A549 (cell line): ENCODE measurements around the gene ZNF337. TPM values are rescaled to one million over a fixed set of nuclear protein-coding genes. Genes with fewer than 3 reads are reported as not detected.
"Not testable (repeated sequence)": the region's sequence is repeated elsewhere in the genome, so short reads cannot be mapped to it uniquely, and the experiment has no call there.

Experiments used
- ATAC-seq, 2 experiments: fragments of 200-7000 bp in 1 of 2; fragments of >200 bp in 1 of 2; cut with Nextera tagmentation in 1 of 2; cut with Tn5 transposase in 1 of 2; 3 replicates each; pipeline versions ENCODE4 v1.8.0 to v1.9.1; 2018 to 2020; ENCODE audit warnings: mild to moderate bottlenecking in 1 of 2, moderate library complexity in 1 of 2
- CTCF ChIA-PET: fragments of 300-600 bp; sonication (Branson Sonifier 250); formaldehyde crosslinking; extraction: SDS; loops from one replicate; lab custom pipeline; 2021; ENCODE audit warnings: antibody characterized with exemption, inconsistent platforms; lab: Yijun Ruan, JAX
- POLR2A ChIA-PET: fragments of 350-600 bp; formaldehyde crosslinking; extraction: SDS; loops from one replicate; lab custom pipeline; 2021; ENCODE audit warnings: antibody characterized with exemption, inconsistent platforms; lab: Yijun Ruan, JAX
- DNase-seq, 2 experiments: peaks; one replicate each; pipeline versions ENCODE4 v3.0.0 to v3.0.0-alpha.2; 2011 to 2016; ENCODE audit warnings: low read depth in 1 of 2, low spot score in 1 of 2
- FAIRE-seq: peaks from 2 replicates; lab custom pipeline; 2011; peaks lifted over from hg19 to GRCh38; lab: Jason Lieb, UNC
- H3K27ac ChIP-seq, 2 experiments: fragments of >200 bp; sonication (Bioruptor Twin); formaldehyde crosslinking; 3 replicates each; pipeline ENCODE4 v1.5.1; 2016 to 2017
- H3K4me1 ChIP-seq: fragments of >200 bp; sonication (Bioruptor Twin); formaldehyde crosslinking; 3 replicates; pipeline ENCODE4 v1.6.1; 2016
- H3K4me2 ChIP-seq: fragments of >200 bp; sonication (Bioruptor Twin); formaldehyde crosslinking; 3 replicates; pipeline ENCODE4 v1.6.1; 2016
- H3K4me3 ChIP-seq: fragments of >200 bp; sonication (Bioruptor Twin); formaldehyde crosslinking; 3 replicates; pipeline ENCODE4 v1.5.1; 2016
- H3K9me3 ChIP-seq: fragments of >200 bp; sonication (Bioruptor Twin); formaldehyde crosslinking; 3 replicates; pipeline ENCODE4 v1.6.1; 2016
- CBX8 ChIP-seq: fragments of 200-600 bp; sonication (generic); IDR thresholded peaks from 2 replicates; pipeline ENCODE4 v1.6.1; 2016
- CEBPB ChIP-seq, 2 experiments: fragments of >200 bp in 1 of 2; sonication (Bioruptor Twin) in 1 of 2; formaldehyde crosslinking in 1 of 2; IDR thresholded peaks; 2 replicates each; pipeline ENCODE4 v1.6.1; 2012 to 2016
- ELK1 ChIP-seq: fragments of 150-350 bp; IDR thresholded peaks from 2 replicates; pipeline ENCODE4 v1.6.1; 2014; ENCODE audit warnings: low read depth, mild to moderate bottlenecking, low read length
- EP300 ChIP-seq, 2 experiments: fragments of >200 bp; sonication (Bioruptor Twin); formaldehyde crosslinking; IDR thresholded peaks; 2 replicates in 1 of 2; 3 replicates in 1 of 2; pipeline ENCODE4 v1.6.1; 2016 to 2017
- FOXS1 ChIP-seq: fragments of 250-450 bp; sonication (Bioruptor Pico); IDR thresholded peaks from 2 replicates; pipeline ENCODE4 v1.5.0; 2020; ENCODE audit warnings: mild to moderate bottlenecking, moderate library complexity
- HOXB13 ChIP-seq: fragments of 250-450 bp; sonication (Bioruptor Pico); IDR thresholded peaks from 2 replicates; pipeline ENCODE4 v1.5.0; 2020; ENCODE audit warnings: low read depth, mild to moderate bottlenecking, moderate library complexity
- JUN ChIP-seq, 2 experiments: fragments of >200 bp; sonication (Bioruptor Twin); formaldehyde crosslinking; IDR thresholded peaks; 2 replicates in 1 of 2; 3 replicates in 1 of 2; pipeline ENCODE4 v1.6.1; 2016 to 2017
- NFE2L2 ChIP-seq: fragments of 150-350 bp; conservative IDR thresholded peaks from 2 replicates; pipeline ENCODE4 v1.6.1; 2014; ENCODE audit warnings: low read length
- NPAS2 ChIP-seq: fragments of 250-450 bp; sonication (Bioruptor Pico); IDR thresholded peaks from 2 replicates; pipeline ENCODE4 v1.8.0; 2022; ENCODE audit warnings: mild to moderate bottlenecking, moderate library complexity, borderline replicate concordance
- POLR2A ChIP-seq: IDR thresholded peaks from 2 replicates; pipeline ENCODE4 v1.6.1; 2012; ENCODE audit warnings: mild to moderate bottlenecking, low read length
- TP53 ChIP-seq: fragments of 250-450 bp; sonication (Bioruptor Pico); IDR thresholded peaks from 2 replicates; pipeline ENCODE4 v1.5.0; 2021; ENCODE audit warnings: mild to moderate bottlenecking, moderate library complexity
- ZSCAN20 ChIP-seq: fragments of 250-450 bp; sonication (Bioruptor Pico); IDR thresholded peaks from 2 replicates; pipeline ENCODE4 v1.8.0; 2022; ENCODE audit warnings: mild to moderate bottlenecking, moderate library complexity
- WGBS: methylation state at CpG from one replicate; pipeline ENCODE4 v1.1.6; 2017; ENCODE audit errors: missing lambda C conversion rate; 5-methylcytosine and 5-hydroxymethylcytosine counted together
- polyA plus RNA-seq, 4 experiments: library from polyadenylated mRNA; depleted of rRNA in 3 of 4; stranded (reverse); fragments of >200 nt; fragmentation: RNase III in 1 of 4; extraction: RNeasy Plus Mini Kit Qiagen cat#74134 plus additional on column Dnase treatment in 1 of 4; gene quantifications; 2 replicates in 3 of 4; 3 replicates in 1 of 4; pipeline ENCODE4 v1.2.3, GENCODE V29; 2011 to 2017

The ZNF337 gene
- polyA plus RNA-seq, 2 of the 4 experiments (the other 2 are of a cell fraction): 16.5 to 25.4 TPM

- H3K27ac ChIP-seq: no peak overlapping the region
- POLR2A ChIA-PET: no interaction called here
- 84% methylated on average over 2 of the region's 2 CpGs for WGBS
- H3K4me3 ChIP-seq: no peak overlapping the region
- ATAC-seq (no peak), DNase-seq (no peak), FAIRE-seq (no peak)
- H3K9me3 ChIP-seq: no peaks in the 10 kb centered on the region
- CTCF ChIA-PET: no interaction called here
- H3K4me1 ChIP-seq: peaks cover 9% of the 10 kb centered on the region; the same call in 2 of the 3 replicates
- no peak for TF ChIP-seq CEBPB (IDR thresholded peaks at IDR 0.05)
- TF ChIP-seq TP53 (CRISPR knock-in tag): no peak
- TF ChIP-seq ELK1: no peak
- TF ChIP-seq NFE2L2: no peak
- no peak for TF ChIP-seq JUN (IDR thresholded peaks at IDR 0.05)
- TF ChIP-seq FOXS1: no peak
- no peak for TF ChIP-seq HOXB13 (CRISPR knock-in tag)
- no peak overlapping the region for H3K4me2 ChIP-seq
Measured at GRCh38 chr20:25692499-25692898, 4.2 kb downstream of the ZNF337 start.

DNA sequence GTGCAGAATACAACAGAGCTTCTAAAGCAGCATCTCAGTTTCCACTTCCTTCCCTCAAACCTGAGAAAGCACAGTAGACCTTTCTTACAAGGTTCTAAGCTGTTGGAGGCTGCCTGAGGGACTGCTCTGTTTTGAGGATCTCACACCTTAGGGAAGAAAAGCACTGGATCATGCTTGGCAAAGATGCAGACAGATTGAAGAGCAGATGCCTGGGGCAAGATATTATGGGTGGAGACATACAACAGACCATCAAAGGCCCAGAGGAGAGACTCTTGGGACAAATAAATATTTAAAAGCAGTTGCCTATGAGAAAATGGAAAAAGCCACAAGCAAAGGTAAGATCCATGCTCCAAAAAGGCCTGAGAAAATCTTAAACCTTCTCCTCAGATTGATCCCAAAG lies 6.2 kb downstream of the ZNF337 start:
- CTCF ChIA-PET: no interaction called here
- H3K4me1 ChIP-seq: peaks cover 5% of the 10 kb centered on the region; the same call in 2 of the 3 replicates
- TF ChIP-seq ELK1: no peak
- H3K27ac ChIP-seq: no peak overlapping the region
- H3K9me3 ChIP-seq: no peaks in the 10 kb centered on the region
- ATAC-seq: no peak
- no peak for FAIRE-seq
- POLR2A ChIA-PET: no interaction called here
- DNase-seq: no peak
- H3K4me3 ChIP-seq: no peak overlapping the region
- H3K4me2 ChIP-seq: no peak overlapping the region

GRCh38 chr20:25686081-25687067 lies 10.3 kb downstream of the ZNF337 start:
- WGBS: 87% methylated on average over 8 of the region's 8 CpGs
- CTCF ChIA-PET: no interaction called here
- TF ChIP-seq EP300 (IDR thresholded peaks at IDR 0.05) (no peak), CBX8 (no peak), POLR2A (no peak), NFE2L2 (no peak), NPAS2 (CRISPR knock-in tag) (no peak)
- Histone ChIP-seq H3K4me1 (no peaks in the 10 kb centered on the region), H3K4me3 (no peak overlapping the region), H3K9me3 (no peaks in the 10 kb centered on the region), H3K27ac (no peak overlapping the region), H3K4me2 (no peak overlapping the region)
- FAIRE-seq (no peak), DNase-seq (no peak), ATAC-seq (peak; percentile 67 to 71)
- POLR2A ChIA-PET: no interaction called here

- FAIRE-seq: no peak
- Histone ChIP-seq H3K27ac (no peak overlapping the region), H3K4me3 (no peak overlapping the region), H3K9me3 (no peaks in the 10 kb centered on the region), H3K4me2 (no peak overlapping the region), H3K4me1 (no peaks in the 10 kb centered on the region)
- WGBS: 84% methylated on average over 9 of the region's 9 CpGs
- ChIA-PET POLR2A (no interaction called here), CTCF (no interaction called here)
- peak; percentile 40 to 73; a peak in 4 of 6 replicates for ATAC-seq
- DNase-seq: no peak
- no peak for TF ChIP-seq ZSCAN20 (CRISPR knock-in tag)
Measured at GRCh38 chr20:25685276-25686080, 11.2 kb downstream of the ZNF337 start.

DNA sequence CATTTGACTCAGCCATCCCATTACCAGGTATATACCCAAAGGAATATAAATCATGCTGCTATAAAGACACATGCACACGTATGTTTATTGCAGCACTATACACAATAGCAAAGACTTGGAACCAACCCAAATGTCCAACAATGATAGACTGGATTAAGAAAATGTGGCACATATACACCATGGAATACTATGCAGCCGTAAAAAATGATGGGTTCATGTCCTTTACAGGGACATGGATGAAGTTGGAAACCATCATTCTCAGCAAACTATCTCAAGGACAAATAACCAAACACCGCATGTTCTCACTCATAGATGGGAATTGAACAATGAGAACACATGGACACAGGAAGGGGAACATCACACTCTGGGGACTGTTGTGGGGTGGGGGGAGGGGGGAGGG lies 12.8 kb downstream of the ZNF337 start:
- H3K9me3 ChIP-seq, CTCF ChIA-PET, H3K4me2 ChIP-seq, H3K4me3 ChIP-seq, ATAC-seq, POLR2A ChIA-PET, H3K27ac ChIP-seq, H3K4me1 ChIP-seq, FAIRE-seq, DNase-seq: not testable (repeated sequence)
- 92% methylated on average over 3 of the region's 3 CpGs for WGBS
